ENCODE measurements around the gene LDLRAD3.

The LDLRAD3 gene

GRCh38 chr11:36227044-36227443, 283.2 kb downstream of the LDLRAD3 start:
- no peak overlapping the region for H3K56ac ChIP-seq (ENCODE audit: low read length)
- H3K23ac ChIP-seq (ENCODE audit: low read length): no peak overlapping the region
- no peaks in the 10 kb centered on the region for H3K4me1 ChIP-seq (ENCODE audit: control insufficient read depth, low read depth, low read length)
- no peak overlapping the region for H2BK120ac ChIP-seq (ENCODE audit: low read depth, low read length)
- H3K9ac ChIP-seq (ENCODE audit: low read length): no peak overlapping the region
- no peak overlapping the region for H3K27ac ChIP-seq (ENCODE audit: low read depth, low read length)
- H3K4me3 ChIP-seq (ENCODE audit: low read length): no peak overlapping the region
- H2AK5ac ChIP-seq (ENCODE audit: low read length): no peak overlapping the region
- no peaks in the 10 kb centered on the region for H3K79me2 ChIP-seq (ENCODE audit: control insufficient read depth, insufficient read depth, low read length)
- no peak overlapping the region for H4K8ac ChIP-seq (ENCODE audit: low read depth, low read length)
- no CpG with 5 or more reads among the region's 15 CpGs for WGBS (ENCODE audit: extremely low coverage, insufficient coverage, low lambda C conversion rate)
- no peak overlapping the region for H2BK15ac ChIP-seq (replicated peaks; ENCODE audit: low read depth)
- no peak overlapping the region for H4K5ac ChIP-seq (ENCODE audit: low read length)
- H3K4me2 ChIP-seq (ENCODE audit: low read length): no peak overlapping the region
- no peak overlapping the region for H3K18ac ChIP-seq (ENCODE audit: low read length)
- no peak overlapping the region for H2BK5ac ChIP-seq (ENCODE audit: low read length)
- no peaks in the 10 kb centered on the region for H3K79me1 ChIP-seq (ENCODE audit: low read length)
- no peaks in the 10 kb centered on the region for H3K36me3 ChIP-seq (ENCODE audit: control insufficient read depth, insufficient read depth, low read length)
- no peak overlapping the region for H3K4ac ChIP-seq (ENCODE audit: low read depth, low read length)
- DNase-seq: no peak
- H3K27me3 ChIP-seq (ENCODE audit: insufficient read depth, low read length, poor library complexity): no peaks in the 10 kb centered on the region

GRCh38 chr11:36228689-36229088, 284.8 kb downstream of the LDLRAD3 start:
- Histone ChIP-seq H3K9ac (ENCODE audit: low read length) (no peak overlapping the region), H3K79me1 (ENCODE audit: low read length) (no peaks in the 10 kb centered on the region), H4K5ac (ENCODE audit: low read length) (no peak overlapping the region), H4K8ac (ENCODE audit: low read depth, low read length) (no peak overlapping the region), H3K27ac (ENCODE audit: low read depth, low read length) (no peak overlapping the region), H3K18ac (ENCODE audit: low read length) (no peak overlapping the region), H3K27me3 (ENCODE audit: insufficient read depth, low read length, poor library complexity) (no peaks in the 10 kb centered on the region), H3K4ac (ENCODE audit: low read depth, low read length) (no peak overlapping the region), H2BK5ac (ENCODE audit: low read length) (no peak overlapping the region), H2BK120ac (ENCODE audit: low read depth, low read length) (no peak overlapping the region), H3K4me2 (ENCODE audit: low read length) (no peak overlapping the region), H3K23ac (ENCODE audit: low read length) (no peak overlapping the region), H3K79me2 (ENCODE audit: control insufficient read depth, insufficient read depth, low read length) (no peaks in the 10 kb centered on the region), H3K36me3 (ENCODE audit: control insufficient read depth, insufficient read depth, low read length) (no peaks in the 10 kb centered on the region), H3K4me1 (ENCODE audit: control insufficient read depth, low read depth, low read length) (no peaks in the 10 kb centered on the region), H3K4me3 (ENCODE audit: low read length) (no peak overlapping the region), H2BK15ac (replicated peaks; ENCODE audit: low read depth) (no peak overlapping the region), H2AK5ac (ENCODE audit: low read length) (no peak overlapping the region), H3K56ac (ENCODE audit: low read length) (no peak overlapping the region)
- no peak for DNase-seq
- WGBS (ENCODE audit: extremely low coverage, insufficient coverage, low lambda C conversion rate): no CpG with 5 or more reads among the region's 8 CpGs

GRCh38 chr11:36229091-36229705, 285.3 kb downstream of the LDLRAD3 start:
- Histone ChIP-seq H3K36me3 (ENCODE audit: control insufficient read depth, insufficient read depth, low read length) (no peaks in the 10 kb centered on the region), H3K9ac (ENCODE audit: low read length) (no peak overlapping the region), H3K27me3 (ENCODE audit: insufficient read depth, low read length, poor library complexity) (no peaks in the 10 kb centered on the region), H3K4me3 (ENCODE audit: low read length) (no peak overlapping the region), H3K56ac (ENCODE audit: low read length) (no peak overlapping the region), H2BK120ac (ENCODE audit: low read depth, low read length) (no peak overlapping the region), H4K8ac (ENCODE audit: low read depth, low read length) (no peak overlapping the region), H3K79me1 (ENCODE audit: low read length) (no peaks in the 10 kb centered on the region), H3K18ac (ENCODE audit: low read length) (no peak overlapping the region), H2BK15ac (replicated peaks; ENCODE audit: low read depth) (no peak overlapping the region), H2BK5ac (ENCODE audit: low read length) (no peak overlapping the region), H4K5ac (ENCODE audit: low read length) (no peak overlapping the region), H3K79me2 (ENCODE audit: control insufficient read depth, insufficient read depth, low read length) (no peaks in the 10 kb centered on the region), H3K4me1 (ENCODE audit: control insufficient read depth, low read depth, low read length) (no peaks in the 10 kb centered on the region), H3K4ac (ENCODE audit: low read depth, low read length) (no peak overlapping the region), H3K4me2 (ENCODE audit: low read length) (no peak overlapping the region), H2AK5ac (ENCODE audit: low read length) (no peak overlapping the region), H3K27ac (ENCODE audit: low read depth, low read length) (no peak overlapping the region), H3K23ac (ENCODE audit: low read length) (no peak overlapping the region)
- WGBS (ENCODE audit: extremely low coverage, insufficient coverage, low lambda C conversion rate): no CpG with 5 or more reads among the region's 12 CpGs
- no peak for DNase-seq

- Histone ChIP-seq H3K27me3 (ENCODE audit: insufficient read depth, low read length, poor library complexity) (no peaks in the 10 kb centered on the region), H3K4me1 (ENCODE audit: control insufficient read depth, low read depth, low read length) (no peaks in the 10 kb centered on the region), H3K4me3 (ENCODE audit: low read length) (no peak overlapping the region), H3K79me1 (ENCODE audit: low read length) (no peaks in the 10 kb centered on the region), H2AK5ac (ENCODE audit: low read length) (no peak overlapping the region), H3K9ac (ENCODE audit: low read length) (no peak overlapping the region), H3K36me3 (ENCODE audit: control insufficient read depth, insufficient read depth, low read length) (no peaks in the 10 kb centered on the region), H2BK15ac (replicated peaks; ENCODE audit: low read depth) (no peak overlapping the region), H2BK120ac (ENCODE audit: low read depth, low read length) (no peak overlapping the region), H3K56ac (ENCODE audit: low read length) (no peak overlapping the region), H3K4me2 (ENCODE audit: low read length) (no peak overlapping the region), H2BK5ac (ENCODE audit: low read length) (no peak overlapping the region), H3K4ac (ENCODE audit: low read depth, low read length) (no peak overlapping the region), H3K18ac (ENCODE audit: low read length) (no peak overlapping the region), H4K8ac (ENCODE audit: low read depth, low read length) (no peak overlapping the region), H4K5ac (ENCODE audit: low read length) (no peak overlapping the region), H3K79me2 (ENCODE audit: control insufficient read depth, insufficient read depth, low read length) (no peaks in the 10 kb centered on the region), H3K27ac (ENCODE audit: low read depth, low read length) (no peak overlapping the region), H3K23ac (ENCODE audit: low read length) (no peak overlapping the region)
- no peak for DNase-seq
- no CpG with 5 or more reads among the region's 11 CpGs for WGBS (ENCODE audit: extremely low coverage, insufficient coverage, low lambda C conversion rate)
Measured at GRCh38 chr11:36230779-36231699, 287.2 kb downstream of the LDLRAD3 start.

- no peaks in the 10 kb centered on the region for H3K79me2 ChIP-seq (ENCODE audit: control insufficient read depth, insufficient read depth, low read length)
- no peaks in the 10 kb centered on the region for H3K27me3 ChIP-seq (ENCODE audit: insufficient read depth, low read length, poor library complexity)
- no peak overlapping the region for H2BK120ac ChIP-seq (ENCODE audit: low read depth, low read length)
- H3K4me2 ChIP-seq (ENCODE audit: low read length): no peak overlapping the region
- H3K36me3 ChIP-seq (ENCODE audit: control insufficient read depth, insufficient read depth, low read length): no peaks in the 10 kb centered on the region
- no peak overlapping the region for H3K56ac ChIP-seq (ENCODE audit: low read length)
- no peak overlapping the region for H3K9ac ChIP-seq (ENCODE audit: low read length)
- no peaks in the 10 kb centered on the region for H3K4me1 ChIP-seq (ENCODE audit: control insufficient read depth, low read depth, low read length)
- no peak overlapping the region for H2BK15ac ChIP-seq (replicated peaks; ENCODE audit: low read depth)
- no peak for DNase-seq
- no peak overlapping the region for H2BK5ac ChIP-seq (ENCODE audit: low read length)
- H3K4me3 ChIP-seq (ENCODE audit: low read length): no peak overlapping the region
- no peak overlapping the region for H4K5ac ChIP-seq (ENCODE audit: low read length)
- H2AK5ac ChIP-seq (ENCODE audit: low read length): no peak overlapping the region
- H3K79me1 ChIP-seq (ENCODE audit: low read length): no peaks in the 10 kb centered on the region
- WGBS (ENCODE audit: extremely low coverage, insufficient coverage, low lambda C conversion rate): no CpG with 5 or more reads among the region's 3 CpGs
- no peak overlapping the region for H3K27ac ChIP-seq (ENCODE audit: low read depth, low read length)
- no peak overlapping the region for H3K4ac ChIP-seq (ENCODE audit: low read depth, low read length)
- no peak overlapping the region for H3K23ac ChIP-seq (ENCODE audit: low read length)
- H4K8ac ChIP-seq (ENCODE audit: low read depth, low read length): no peak overlapping the region
- no peak overlapping the region for H3K18ac ChIP-seq (ENCODE audit: low read length)
Measured at GRCh38 chr11:36233204-36233603, 289.3 kb downstream of the LDLRAD3 start.
